HEK293T (cell line): Measurements from ENCODE around the gene RNASE4.
"Not testable (repeated sequence)": the region's sequence is repeated elsewhere in the genome, so short reads cannot be mapped to it uniquely, and the experiment has no call there.

Experiments
- CTCF ChIA-PET: fragments of 350-600 bp; formaldehyde crosslinking; extraction: SDS; loops from one replicate; lab custom pipeline; 2021; ENCODE audit warnings: antibody characterized with exemption, inconsistent platforms; lab: Yijun Ruan, JAX
- POLR2A ChIA-PET: fragments of 350-600 bp; formaldehyde crosslinking; extraction: SDS; loops from one replicate; lab custom pipeline; 2020; ENCODE audit warnings: antibody characterized with exemption, inconsistent platforms; lab: Yijun Ruan, JAX
- DNase-seq: peaks from one replicate; pipeline ENCODE4 v3.0.0; 2012; ENCODE audit warnings: mixed read lengths; ENCODE audit errors: extremely low spot score
- ARNT ChIP-seq: fragments of 450-650 bp; IDR thresholded peaks from 2 replicates; pipeline ENCODE4 v1.6.1; 2017; ENCODE audit warnings: mild to moderate bottlenecking
- BHLHE40 ChIP-seq: fragments of 450-650 bp; IDR thresholded peaks from 2 replicates; pipeline ENCODE4 v1.6.1; 2016; ENCODE audit warnings: mild to moderate bottlenecking, moderate library complexity, borderline replicate concordance
- CTBP1 ChIP-seq: fragments of 450-650 bp; IDR thresholded peaks from 2 replicates; pipeline ENCODE4 v1.6.1; 2016; ENCODE audit warnings: borderline replicate concordance
- ELF4 ChIP-seq: fragments of 450-650 bp; IDR thresholded peaks from 2 replicates; pipeline ENCODE4 v1.6.1; 2017; ENCODE audit warnings: antibody characterized with exemption
- FOXA1 ChIP-seq: fragments of 450-650 bp; IDR thresholded peaks from 2 replicates; pipeline ENCODE4 v1.6.1; 2016; ENCODE audit warnings: mild to moderate bottlenecking
- FOXK2 ChIP-seq: fragments of 450-650 bp; IDR thresholded peaks from 2 replicates; pipeline ENCODE4 v1.6.1; 2016; ENCODE audit warnings: mild to moderate bottlenecking
- FOXM1 ChIP-seq: fragments of 450-650 bp; IDR thresholded peaks from 2 replicates; pipeline ENCODE4 v1.6.1; 2017; ENCODE audit warnings: mild to moderate bottlenecking, borderline replicate concordance
- HDGF ChIP-seq: fragments of 450-650 bp; IDR thresholded peaks from 2 replicates; pipeline ENCODE4 v1.6.1; 2017; ENCODE audit warnings: antibody characterized with exemption, borderline replicate concordance
- L3MBTL2 ChIP-seq: fragments of 450-650 bp; conservative IDR thresholded peaks from 2 replicates; pipeline ENCODE4 v1.6.1; 2016; ENCODE audit warnings: mild to moderate bottlenecking
- LEF1 ChIP-seq: fragments of 450-650 bp; IDR thresholded peaks from 2 replicates; pipeline ENCODE4 v1.6.1; 2017; ENCODE audit warnings: mild to moderate bottlenecking, borderline replicate concordance
- NFRKB ChIP-seq: fragments of 450-650 bp; IDR thresholded peaks from 2 replicates; pipeline ENCODE4 v1.6.1; 2016; ENCODE audit warnings: mild to moderate bottlenecking, moderate library complexity
- PKNOX1 ChIP-seq: fragments of 450-650 bp; IDR thresholded peaks from 2 replicates; pipeline ENCODE4 v1.6.1; 2016
- SP1 ChIP-seq: fragments of 450-650 bp; IDR thresholded peaks from 2 replicates; pipeline ENCODE4 v1.6.1; 2017
- SUZ12 ChIP-seq: fragments of 450-650 bp; IDR thresholded peaks from 2 replicates; pipeline ENCODE4 v1.6.1; 2016; ENCODE audit warnings: mild to moderate bottlenecking
- TARDBP ChIP-seq: fragments of 450-650 bp; IDR thresholded peaks from 2 replicates; pipeline ENCODE4 v1.6.1; 2016
- ZNF384 ChIP-seq: fragments of 450-650 bp; IDR thresholded peaks from 2 replicates; pipeline ENCODE4 v1.6.1; 2016

The RNASE4 gene

GRCh38 chr14:20659336-20659735 is 25.0 kb upstream of the RNASE4 start:
- CTCF ChIA-PET, result interaction anchor here (3.2 kb wide), 1 partner anchor 32 kb away, joined by 17 read pairs; no protein-coding TSS in a partner anchor
- POLR2A ChIA-PET, result interaction anchor here (0.5 to 6.0 kb wide), 2 partner anchors 23 to 198 kb away, joined by 3 to 82 read pairs; partner anchors contain the start of gene RNASE4
- TF ChIP-seq PKNOX1 (peak; percentile 37; the same call in 1 of the 2 replicates), L3MBTL2 (no peak)
- DNase-seq, result no peak

- DNase-seq, result no peak
- POLR2A ChIA-PET, result interaction anchor here (0.5 to 6.0 kb wide), 2 partner anchors 22 to 198 kb away, joined by 3 to 82 read pairs; partner anchors contain the start of gene RNASE4
- TF ChIP-seq HDGF (no peak), SP1 (no peak)
- CTCF ChIA-PET, result interaction anchor here (0.5 kb wide), 1 partner anchor 122 kb away, joined by 3 read pairs; no protein-coding TSS in a partner anchor
These were observed 24.5 kb upstream of the RNASE4 start for GRCh38 chr14:20659813-20660395.

GRCh38 chr14:20661197-20661596 is 23.2 kb upstream of the RNASE4 start:
- POLR2A ChIA-PET, result no interaction called here
- DNase-seq, result no peak
- TF ChIP-seq TARDBP, result no peak
- TF ChIP-seq FOXM1, result no peak
- no peak for TF ChIP-seq NFRKB
- no peak for TF ChIP-seq ARNT
- no peak for TF ChIP-seq SUZ12
- TF ChIP-seq ZNF384, result no peak
- TF ChIP-seq HDGF, result no peak
- TF ChIP-seq PKNOX1, result no peak
- no peak for TF ChIP-seq CTBP1
- TF ChIP-seq FOXA1, result no peak
- TF ChIP-seq LEF1, result no peak
- TF ChIP-seq BHLHE40, result no peak
- no peak for TF ChIP-seq FOXK2
- CTCF ChIA-PET, result no interaction called here

GRCh38 chr14:20662968-20663732 is 21.2 kb upstream of the RNASE4 start:
- TF ChIP-seq HDGF (no peak), L3MBTL2 (0 out of 2 replicates have a peak, but pooled peaks have one; percentile 30), SP1 (no peak), TARDBP (no peak), FOXM1 (peak; percentile 54; the same call in 1 of the 2 replicates)
- ChIA-PET CTCF (interaction anchor here (0.6 to 3.3 kb wide), 2 partner anchors 20 to 50 kb away, joined by 3 to 27 read pairs; partner anchors contain the start of gene RNASE4), POLR2A (interaction anchor here (0.6 to 4.2 kb wide), 6 partner anchors 9 to 51 kb away, joined by 3 to 104 read pairs (median 6); partner anchors contain the start of gene RNASE4)
- DNase-seq, result peak; percentile 74

GRCh38 chr14:20666400-20666961 is 17.9 kb upstream of the RNASE4 start:
- POLR2A ChIA-PET, result interaction anchor here (4.2 kb wide), 1 partner anchor 16 kb away, joined by 104 read pairs; the partner anchor contains the start of gene RNASE4
- DNase-seq, CTCF ChIA-PET: not testable (repeated sequence)

- CTCF ChIA-PET, result interaction anchor here (1.0 kb wide), 1 partner anchor 11 kb away, joined by 3 read pairs; no protein-coding TSS in a partner anchor
- no peak for DNase-seq
- POLR2A ChIA-PET, result interaction anchor here (6.3 kb wide), 1 partner anchor 14 kb away, joined by 45 read pairs; the partner anchor contains the start of gene RNASE4
- no peak for TF ChIP-seq ZNF384
- no peak for TF ChIP-seq ARNT
- no peak for TF ChIP-seq FOXA1
- no peak for TF ChIP-seq ELF4
- no peak for TF ChIP-seq LEF1
- no peak for TF ChIP-seq L3MBTL2
- no peak for TF ChIP-seq PKNOX1
- TF ChIP-seq HDGF, result no peak
- TF ChIP-seq CTBP1, result no peak
- TF ChIP-seq FOXK2, result no peak
- TF ChIP-seq BHLHE40, result no peak
- no peak for TF ChIP-seq FOXM1
- TF ChIP-seq NFRKB, result no peak
- TF ChIP-seq SUZ12, result no peak
These were observed 16.4 kb upstream of the RNASE4 start for GRCh38 chr14:20667957-20668356.
